ENCODE data around the gene ZNF420.
"Not testable (repeated sequence)": the region's sequence is repeated elsewhere in the genome, so short reads cannot be mapped to it uniquely, and the experiment has no call there.

Gene ZNF420

GRCh38 chr19:37095859-37096258 is 17.6 kb downstream of the ZNF420 start:
- no peak for DNase-seq (ENCODE audit: low read depth)
- H3K4me3 ChIP-seq (ENCODE audit: low read length) = no peak overlapping the region
- TF ChIP-seq CTCF (conservative IDR thresholded peaks at IDR 0.05; ENCODE audit: low read length) = no peak

GRCh38 chr19:37098570-37098969 is 20.3 kb downstream of the ZNF420 start:
- DNase-seq (ENCODE audit: low read depth) = no peak
- TF ChIP-seq CTCF (conservative IDR thresholded peaks at IDR 0.05; ENCODE audit: low read length) = no peak
- H3K4me3 ChIP-seq (ENCODE audit: low read length) = no peak overlapping the region

GRCh38 chr19:37104135-37104534 is 25.9 kb downstream of the ZNF420 start:
- not testable (repeated sequence) for DNase-seq (ENCODE audit: low read depth); H3K4me3 ChIP-seq (ENCODE audit: low read length)

GRCh38 chr19:37111753-37112152 is 33.5 kb downstream of the ZNF420 start:
- H3K4me3 ChIP-seq (ENCODE audit: low read length); DNase-seq (ENCODE audit: low read depth): not testable (repeated sequence)

- no peak for DNase-seq (ENCODE audit: low read depth)
Measured at GRCh38 chr19:37114001-37114400, 35.8 kb downstream of the ZNF420 start.

GRCh38 chr19:37122093-37122492 is 43.9 kb downstream of the ZNF420 start:
- DNase-seq (ENCODE audit: low read depth); H3K4me3 ChIP-seq (ENCODE audit: low read length): not testable (repeated sequence)

More at GRCh38 chr19:37114001-37114400, 35.8 kb downstream of the ZNF420 start:
- TF ChIP-seq CTCF (conservative IDR thresholded peaks at IDR 0.05; ENCODE audit: low read length) = no peak; the same call in 1 of the 2 replicates
- no peak overlapping the region for H3K4me3 ChIP-seq (ENCODE audit: low read length)

- H3K4me3 ChIP-seq (ENCODE audit: low read length) = no peak overlapping the region
- no peak for DNase-seq (ENCODE audit: low read depth)
- no peak for TF ChIP-seq CTCF (conservative IDR thresholded peaks at IDR 0.05; ENCODE audit: low read length)
Measured at GRCh38 chr19:37127999-37128820, 50.0 kb downstream of the ZNF420 start.

- DNase-seq (ENCODE audit: low read depth) = no peak
- no peak for TF ChIP-seq CTCF (conservative IDR thresholded peaks at IDR 0.05; ENCODE audit: low read length)
- H3K4me3 ChIP-seq (ENCODE audit: low read length) = no peak overlapping the region
Measured at GRCh38 chr19:37128821-37129177, 50.6 kb downstream of the ZNF420 start.

GRCh38 chr19:37136111-37136510 is 57.9 kb downstream of the ZNF420 start:
- H3K4me3 ChIP-seq (ENCODE audit: low read length) = no peak overlapping the region
- TF ChIP-seq CTCF (conservative IDR thresholded peaks at IDR 0.05; ENCODE audit: low read length) = no peak
- DNase-seq (ENCODE audit: low read depth) = no peak

Data from AG10803 (cell line).